Right kidney (tissue), 9 donors: ENCODE results near the gene SPEG.
"Not testable (repeated sequence)": the region's sequence is repeated elsewhere in the genome, so short reads cannot be mapped to it uniquely, and the experiment has no call there.

Experiments used
- DNase-seq: peaks from one replicate; pipeline ENCODE4 v3.0.0-alpha.2; 2016
- long read RNA-seq, 8 donors: transcript quantifications; one replicate each; lab custom pipeline, GENCODE V29; 2026

The SPEG gene
- long read RNA-seq, donor 1, partial matches to known transcripts, result 11 of 12 reads
- long read RNA-seq, donor 1, other reads (novel, unspliced or antisense), result 0 of 12 reads
- long read RNA-seq, donor 2, partial matches to known transcripts, result 5 of 6 reads
- long read RNA-seq, donor 2, other reads (novel, unspliced or antisense), result 0 of 6 reads
- long read RNA-seq, donor 3, result 0 reads
- long read RNA-seq, donor 4, partial matches to known transcripts, result 13 of 15 reads
- long read RNA-seq, donor 4, other reads (novel, unspliced or antisense), result 0 of 15 reads
- long read RNA-seq, donor 5, partial matches to known transcripts, result 9 of 9 reads
- long read RNA-seq, donor 5, other reads (novel, unspliced or antisense), result 0 of 9 reads
- long read RNA-seq, donor 6, partial matches to known transcripts, result 0 of 1 reads
- long read RNA-seq, donor 6, other reads (novel, unspliced or antisense), result 0 of 1 reads
- long read RNA-seq, donor 7, partial matches to known transcripts, result 0 of 1 reads
- long read RNA-seq, donor 7, other reads (novel, unspliced or antisense), result 0 of 1 reads
- long read RNA-seq, donor 8, result 0 reads

DNA sequence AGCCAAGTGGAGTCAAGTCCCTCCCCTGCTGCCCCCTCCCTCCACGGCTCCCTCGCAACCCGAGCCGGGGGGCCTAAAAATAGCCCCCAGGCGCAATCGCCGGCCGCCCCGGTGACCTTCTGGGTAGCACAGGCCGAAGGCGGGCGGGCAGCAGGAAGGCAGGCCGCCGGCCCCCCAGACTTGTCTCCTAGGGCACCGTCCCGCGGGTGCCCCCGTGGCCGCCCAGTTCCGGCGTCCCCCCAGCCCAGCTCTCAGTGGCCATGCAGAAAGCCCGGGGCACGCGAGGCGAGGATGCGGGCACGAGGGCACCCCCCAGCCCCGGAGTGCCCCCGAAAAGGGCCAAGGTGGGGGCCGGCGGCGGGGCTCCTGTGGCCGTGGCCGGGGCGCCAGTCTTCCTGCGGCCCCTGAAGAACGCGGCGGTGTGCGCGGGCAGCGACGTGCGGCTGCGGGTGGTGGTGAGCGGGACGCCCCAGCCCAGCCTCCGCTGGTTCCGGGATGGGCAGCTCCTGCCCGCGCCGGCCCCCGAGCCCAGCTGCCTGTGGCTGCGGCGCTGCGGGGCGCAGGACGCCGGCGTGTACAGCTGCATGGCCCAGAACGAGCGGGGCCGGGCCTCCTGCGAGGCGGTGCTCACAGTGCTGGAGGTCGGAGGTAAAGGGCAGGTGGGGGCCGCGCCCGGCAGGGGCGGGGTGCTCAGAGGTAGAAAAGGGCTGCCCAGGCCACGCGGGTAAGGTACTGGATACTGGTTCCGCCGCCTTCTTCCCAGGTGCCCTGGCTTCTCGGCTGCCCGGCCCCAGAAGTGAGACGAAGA is at the start of gene SPEG:
SPEG (plus strand) TSS at position 126 of the 808 bp plus-strand sequence; CDS start at position 261, 135 bp downstream.
- DNase-seq, result peak; percentile 63

DNA sequence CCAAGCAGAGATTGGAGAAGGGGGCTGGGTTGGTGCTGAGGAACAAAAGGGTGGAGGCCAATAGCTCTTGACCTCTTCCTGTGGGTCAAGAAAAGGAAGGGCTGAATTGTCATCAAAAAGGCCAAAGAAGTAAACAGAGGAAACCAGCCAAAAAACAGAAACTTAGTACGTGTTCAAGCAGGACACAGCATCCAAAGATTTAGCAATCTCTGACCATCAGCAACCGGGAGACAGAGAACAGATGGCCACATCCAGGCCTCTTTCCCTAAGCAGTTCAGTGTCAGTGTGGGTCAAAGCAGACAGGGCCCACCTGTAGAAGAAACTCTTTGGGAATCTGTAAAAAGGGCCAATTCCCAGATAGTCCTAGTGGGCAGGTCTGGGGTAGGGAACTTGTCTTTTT is 49.8 kb upstream of the SPEG start:
- no peak for DNase-seq

DNA sequence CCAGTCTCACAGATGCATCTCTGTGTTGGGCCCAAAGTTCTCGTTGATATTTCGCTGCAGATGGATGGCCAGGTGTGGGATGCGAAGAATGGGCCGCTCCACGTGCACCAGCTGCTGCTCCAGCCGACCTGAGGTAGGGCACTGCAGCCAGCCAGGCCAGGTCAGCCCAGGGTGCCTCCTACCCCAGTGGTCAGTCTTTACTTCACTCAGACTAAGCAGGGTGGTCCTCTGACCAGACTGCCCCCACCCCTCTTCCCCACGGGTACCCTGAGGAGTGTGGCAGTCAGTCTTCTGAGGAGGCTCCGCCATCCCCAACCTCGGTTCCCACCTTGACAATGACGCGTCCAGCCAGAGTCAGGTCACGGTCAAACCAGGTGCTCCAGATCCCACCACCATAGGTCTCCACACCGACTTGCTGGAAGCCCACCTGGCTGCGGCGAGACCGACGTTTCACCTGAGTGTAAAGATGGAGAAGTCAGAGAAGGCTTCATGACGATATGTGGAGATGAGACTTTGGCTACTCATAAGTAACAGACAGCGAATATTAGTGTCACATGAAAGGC is 48.6 kb upstream of the SPEG start:
- no peak for DNase-seq

DNA sequence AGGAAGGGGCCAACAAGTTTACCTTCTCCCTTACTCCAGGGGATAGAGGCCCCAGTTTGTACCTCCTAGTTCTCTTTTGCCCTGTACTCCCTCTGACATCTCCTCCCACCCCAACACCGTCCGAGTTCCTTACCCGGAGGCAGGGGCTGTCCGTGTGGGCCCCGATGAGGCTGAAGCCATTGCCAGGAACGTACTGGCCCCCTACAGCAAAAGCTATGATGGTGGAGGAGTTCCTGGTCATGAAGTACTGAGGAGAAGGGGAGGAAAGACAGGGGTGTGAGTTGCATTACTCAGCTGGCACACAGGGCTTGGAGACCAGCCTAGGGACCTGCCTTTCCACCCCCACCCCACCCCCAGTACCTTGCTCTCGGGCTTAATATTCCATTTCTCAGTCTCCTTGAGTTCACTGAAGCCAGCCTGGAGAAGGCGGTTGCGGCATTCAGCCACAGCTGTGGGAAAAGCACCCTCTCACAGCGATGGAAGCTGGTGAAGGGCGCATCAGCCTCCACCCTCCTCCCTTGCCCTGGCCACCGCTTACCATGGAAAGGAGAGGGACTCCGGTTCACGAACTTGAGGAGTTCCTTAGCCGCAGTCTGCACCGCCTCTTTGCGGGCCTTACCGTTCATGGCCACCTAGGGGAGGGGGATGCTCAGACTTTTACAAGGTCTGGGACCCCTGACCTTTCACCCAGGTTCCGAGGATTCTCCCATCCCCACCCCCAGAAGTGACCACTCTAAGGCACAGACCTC is 47.9 kb upstream of the SPEG start:
- peak; percentile 46 for DNase-seq

DNA sequence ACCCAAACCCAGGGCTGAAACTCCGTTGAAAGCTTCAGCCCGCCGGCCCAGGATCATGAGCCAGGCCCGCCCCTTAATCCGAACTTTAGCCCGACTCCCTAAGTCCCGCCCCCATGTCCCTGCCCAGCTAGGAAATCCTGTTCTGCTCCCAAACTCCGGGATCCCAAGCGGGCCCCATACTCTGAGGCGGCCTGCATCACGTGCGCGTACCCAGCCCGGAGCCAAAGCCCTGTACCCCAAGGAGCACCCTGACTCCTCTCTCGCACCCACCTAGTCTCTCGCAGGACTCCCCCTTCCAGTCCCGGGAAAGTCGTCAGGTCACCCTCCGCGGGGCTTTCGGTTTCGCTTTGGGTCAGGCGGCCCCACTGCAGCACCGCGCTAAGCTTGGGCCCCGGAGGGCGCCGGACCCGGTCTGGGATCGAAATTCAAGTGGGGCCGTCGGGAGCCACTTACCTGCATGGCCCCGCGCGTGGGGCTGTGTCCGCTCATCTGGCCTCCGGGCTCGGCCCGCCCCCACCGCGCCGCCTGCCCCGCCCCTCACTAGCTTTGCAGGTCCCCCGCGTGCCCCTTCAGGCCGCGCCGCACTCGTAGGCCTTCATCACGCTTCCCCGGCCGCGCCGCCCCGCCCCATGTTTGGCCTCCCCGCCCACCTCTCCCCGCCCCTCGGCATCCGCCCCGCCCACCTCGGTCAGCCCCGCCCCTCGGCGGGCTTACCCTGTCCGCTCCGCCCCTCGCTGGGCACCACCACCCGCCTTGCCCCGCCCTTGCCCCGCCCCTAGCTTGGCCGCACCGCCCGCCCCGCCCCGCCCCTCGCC is 47.1 kb upstream of the SPEG start, which contains the start of gene DNPEP:
DNPEP (minus strand) TSS at position 607 of the 815 bp plus-strand sequence; CDS start at position 489, 118 bp downstream.
- DNase-seq, result peak; percentile 89

DNA sequence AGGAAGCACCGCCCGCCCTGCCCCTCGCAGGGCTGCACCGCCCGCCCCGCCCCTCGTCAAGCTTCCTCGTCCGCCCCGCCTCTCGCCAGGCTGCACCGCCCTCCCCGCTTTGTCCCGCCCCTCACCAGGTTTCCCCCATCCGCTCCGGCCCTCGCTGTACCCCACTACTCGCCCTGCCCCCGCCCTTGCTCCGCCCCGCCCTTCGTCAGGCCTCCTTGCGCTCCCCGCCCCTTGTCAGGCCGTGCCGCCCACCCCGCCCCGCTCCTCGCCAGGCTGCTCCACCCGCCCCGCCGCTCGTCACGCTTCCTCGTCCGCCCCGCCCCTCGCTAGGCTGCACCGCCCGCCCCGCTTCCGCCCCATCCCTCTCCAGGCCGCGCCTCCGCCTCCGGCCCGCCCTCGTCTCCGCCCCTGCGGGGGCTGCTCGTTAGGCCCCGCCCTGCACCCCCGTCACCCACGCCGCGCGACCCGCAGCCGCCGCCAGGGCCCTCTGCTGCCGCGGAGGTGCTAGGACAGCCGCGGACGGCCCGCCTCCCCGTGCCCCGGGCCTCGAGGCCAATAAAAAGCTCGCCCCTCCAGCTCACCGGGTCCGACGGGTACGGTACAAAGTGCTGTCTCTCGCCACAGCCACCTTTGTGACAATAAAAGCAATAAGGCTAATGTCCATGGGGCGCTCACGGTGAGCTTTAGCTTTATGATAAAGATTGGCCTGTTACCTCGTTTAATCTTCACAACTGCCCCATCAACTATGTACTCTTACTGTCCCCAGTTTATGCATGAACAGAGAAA is 46.3 kb upstream of the SPEG start:
- DNase-seq, result peak; percentile 84

DNA sequence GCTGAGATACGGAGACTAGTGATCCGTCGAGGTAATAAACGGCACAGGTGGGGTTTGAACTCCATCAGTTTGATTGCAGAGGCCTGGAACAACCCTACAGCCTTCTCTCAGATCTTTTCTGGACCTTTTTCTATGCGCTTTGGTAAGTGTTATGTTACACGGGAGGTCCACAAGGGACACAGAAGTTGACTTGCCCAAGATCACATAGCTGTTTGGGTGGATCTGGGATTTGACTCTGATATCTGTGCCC is 45.8 kb upstream of the SPEG start:
- DNase-seq, result no peak

DNA sequence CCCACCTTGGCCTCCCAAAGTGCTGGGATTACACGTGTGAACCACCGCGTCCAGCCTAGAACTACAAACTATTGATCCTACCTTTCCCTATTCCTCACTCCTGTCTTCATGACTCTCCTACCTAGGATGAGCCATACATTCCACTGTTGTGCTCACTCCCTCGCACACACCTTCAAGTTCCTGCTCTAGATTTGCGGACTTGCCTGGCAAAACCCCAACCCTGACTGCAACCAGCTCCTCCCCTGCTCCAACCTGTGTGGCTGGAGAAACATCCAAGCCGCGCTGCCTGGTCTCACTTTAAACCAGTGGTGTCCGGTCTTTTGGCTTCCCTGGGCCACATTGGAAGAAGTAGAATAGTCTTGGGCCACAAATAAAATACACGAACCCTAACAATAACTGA is 41.9 kb upstream of the SPEG start:
- DNase-seq, result no peak

DNA sequence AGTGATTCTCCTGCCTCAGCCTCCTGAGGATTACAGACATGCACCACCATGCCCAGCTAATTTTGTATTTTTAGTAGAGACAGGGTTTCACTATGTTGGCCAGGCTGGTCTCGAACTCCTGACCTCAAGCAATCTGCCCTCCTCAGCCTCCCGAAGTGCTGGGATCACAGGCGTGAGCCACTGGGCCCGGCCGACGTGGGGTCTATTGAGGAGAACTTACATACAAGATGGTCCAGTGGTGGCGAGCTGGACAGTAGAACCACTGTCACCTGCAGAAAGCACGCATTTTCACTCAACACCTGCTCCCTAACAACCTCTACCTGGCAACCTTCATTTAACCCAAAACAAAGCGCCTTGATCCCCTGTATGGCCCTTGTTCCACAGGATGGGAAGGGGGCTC is 39.6 kb upstream of the SPEG start:
- DNase-seq, result not testable (repeated sequence)

DNA sequence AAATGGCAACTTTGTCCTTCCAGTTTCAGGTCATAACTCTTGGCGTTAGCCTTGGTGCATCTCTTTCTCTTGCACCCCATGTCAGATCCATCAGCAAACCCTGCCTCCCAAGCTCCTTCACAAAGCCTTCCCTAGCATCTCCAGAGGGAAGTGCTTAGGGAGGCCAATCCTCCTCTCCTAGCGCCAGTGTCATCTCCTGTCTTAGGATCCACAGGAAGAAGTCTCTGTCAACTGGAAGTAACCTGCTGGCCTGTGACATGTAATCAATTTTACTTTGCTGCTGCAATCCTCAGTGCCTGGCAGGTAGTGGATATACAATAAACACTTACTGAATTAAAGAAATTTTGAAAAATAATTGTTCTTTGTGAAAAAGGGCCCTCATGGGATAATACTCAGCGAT is 39.0 kb upstream of the SPEG start:
- no peak for DNase-seq

DNA sequence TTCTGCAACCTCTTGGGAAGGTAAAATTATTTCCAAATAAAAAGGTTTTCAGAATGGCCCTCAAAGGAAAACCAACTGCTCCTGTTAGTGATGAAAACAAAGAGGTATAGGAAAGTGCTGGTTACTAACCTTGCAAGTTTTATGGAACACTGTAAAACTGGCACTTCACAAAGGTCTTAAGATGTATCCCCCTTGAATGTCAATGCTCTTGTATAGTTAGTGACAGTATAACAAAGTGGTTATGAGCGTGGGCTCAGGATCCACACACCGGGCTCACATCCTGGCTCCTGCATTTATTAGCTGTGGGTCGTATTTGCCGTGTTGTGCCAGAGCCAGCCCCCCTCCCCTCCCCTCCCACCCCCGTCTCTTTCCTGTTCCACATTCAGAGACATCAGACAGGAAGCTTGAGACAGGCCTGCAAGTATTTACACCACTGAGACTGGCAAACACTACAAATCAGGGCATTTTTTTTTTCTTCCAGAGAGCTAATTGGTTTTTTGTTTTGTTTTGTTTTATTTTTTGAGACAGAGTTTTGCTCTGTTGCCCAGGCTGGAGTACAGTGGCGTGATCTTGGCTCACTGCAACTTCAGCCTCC is 37.7 kb upstream of the SPEG start:
- DNase-seq, result no peak

DNA sequence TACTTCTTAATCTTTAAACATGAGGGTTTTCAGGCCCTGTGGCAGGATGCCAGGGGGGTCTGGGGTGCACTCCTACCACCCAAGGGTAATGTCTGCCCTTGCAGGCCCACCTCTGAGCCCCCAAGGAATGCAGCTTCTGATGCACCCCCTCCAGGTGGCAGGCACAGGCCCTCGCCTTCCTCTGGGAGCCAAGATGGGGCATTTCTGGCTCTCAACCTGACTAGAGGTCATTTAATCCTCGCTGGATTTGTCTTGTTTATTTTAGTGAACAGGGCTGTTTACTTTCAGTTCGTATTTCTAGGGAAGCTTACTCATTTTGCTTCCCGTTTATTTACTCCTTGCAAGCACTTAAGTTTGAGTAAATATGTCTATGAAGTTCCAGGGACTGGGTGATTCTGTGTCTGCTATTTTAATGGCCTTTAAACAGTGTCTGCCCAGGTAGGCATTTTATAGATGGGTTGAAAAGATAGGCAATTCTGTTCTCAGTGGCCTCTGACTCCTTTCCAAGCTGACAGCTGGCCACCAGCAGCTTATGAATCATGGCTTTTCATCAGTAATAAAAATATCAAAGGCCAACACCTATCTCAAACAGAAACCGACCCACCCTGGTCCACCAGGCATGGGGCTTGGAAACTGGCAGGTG is 35.8 kb upstream of the SPEG start:
- no peak for DNase-seq

DNA sequence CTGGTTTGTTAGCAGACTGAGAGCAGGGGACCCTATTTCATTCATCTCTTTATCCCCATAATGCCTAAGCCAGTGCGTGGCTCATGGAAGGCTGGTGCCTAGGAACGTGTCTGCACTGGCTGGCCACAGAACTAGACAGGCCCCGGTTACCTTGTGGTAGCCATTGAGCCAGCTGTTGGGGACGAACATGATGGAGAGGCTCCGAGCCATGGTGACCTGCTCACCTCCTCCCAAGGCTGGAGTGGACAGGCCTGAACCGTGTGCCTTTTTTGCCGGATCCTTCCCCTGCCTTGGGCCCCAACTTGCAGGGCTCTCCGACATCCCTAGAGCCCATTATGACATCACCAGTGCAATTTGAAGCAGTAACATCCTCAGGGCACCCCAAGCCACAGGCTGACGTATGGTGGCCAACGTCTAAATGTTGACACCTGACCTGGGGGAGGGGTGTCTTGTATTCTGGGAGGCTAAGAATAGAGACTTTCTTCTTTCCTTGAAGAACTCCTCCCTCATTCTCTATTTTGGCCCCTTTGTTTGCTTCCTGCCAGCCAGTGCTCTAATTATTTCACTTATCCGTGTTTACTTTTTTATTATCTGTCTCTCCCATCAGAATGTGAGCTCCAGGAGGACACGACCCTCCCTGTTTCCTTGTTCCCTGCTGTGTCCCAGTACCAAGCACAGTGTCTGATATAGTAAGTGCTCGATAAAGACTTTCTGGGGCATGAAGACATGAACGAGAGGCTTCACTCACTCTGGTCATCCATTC is 34.7 kb upstream of the SPEG start:
- no peak for DNase-seq

DNA sequence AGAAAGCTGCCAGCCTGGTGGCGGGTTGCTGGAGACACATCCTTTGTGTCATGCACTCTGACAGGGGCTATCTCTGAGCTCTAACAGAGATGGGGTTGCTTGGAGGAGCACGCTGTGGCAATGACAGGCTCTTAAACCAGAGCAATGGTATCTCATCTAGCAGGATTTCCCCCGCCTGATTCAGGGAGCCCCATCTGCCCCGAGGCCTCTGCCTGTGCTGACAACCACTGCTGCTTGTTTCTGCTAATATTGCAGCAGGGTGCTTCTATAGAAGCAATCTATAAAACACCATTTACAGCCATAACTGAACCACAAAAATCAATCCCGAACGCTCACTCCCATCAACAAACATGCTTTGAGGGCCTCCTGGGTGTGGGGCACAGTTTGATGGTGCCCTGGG is 34.1 kb upstream of the SPEG start:
- no peak for DNase-seq

DNA sequence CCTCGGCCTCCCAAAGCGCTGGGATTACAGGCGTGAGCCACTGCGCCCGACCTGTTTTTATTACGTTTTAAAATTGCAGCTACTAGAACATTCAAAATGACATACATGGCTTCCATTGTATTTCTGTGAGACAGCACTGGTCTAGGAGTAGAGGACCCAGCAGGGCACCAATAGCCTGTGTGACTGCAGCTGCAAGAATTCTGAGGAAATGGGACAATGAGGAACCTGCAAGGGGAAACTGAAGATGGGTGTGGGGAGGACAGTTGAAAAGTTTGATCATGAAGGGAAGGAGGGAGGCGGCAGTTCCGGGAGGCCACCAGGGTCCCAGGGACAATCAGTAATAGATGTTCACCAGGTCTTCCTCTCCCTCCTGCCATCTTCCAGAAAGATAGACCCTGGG is 33.0 kb upstream of the SPEG start:
- DNase-seq, result no peak

DNA sequence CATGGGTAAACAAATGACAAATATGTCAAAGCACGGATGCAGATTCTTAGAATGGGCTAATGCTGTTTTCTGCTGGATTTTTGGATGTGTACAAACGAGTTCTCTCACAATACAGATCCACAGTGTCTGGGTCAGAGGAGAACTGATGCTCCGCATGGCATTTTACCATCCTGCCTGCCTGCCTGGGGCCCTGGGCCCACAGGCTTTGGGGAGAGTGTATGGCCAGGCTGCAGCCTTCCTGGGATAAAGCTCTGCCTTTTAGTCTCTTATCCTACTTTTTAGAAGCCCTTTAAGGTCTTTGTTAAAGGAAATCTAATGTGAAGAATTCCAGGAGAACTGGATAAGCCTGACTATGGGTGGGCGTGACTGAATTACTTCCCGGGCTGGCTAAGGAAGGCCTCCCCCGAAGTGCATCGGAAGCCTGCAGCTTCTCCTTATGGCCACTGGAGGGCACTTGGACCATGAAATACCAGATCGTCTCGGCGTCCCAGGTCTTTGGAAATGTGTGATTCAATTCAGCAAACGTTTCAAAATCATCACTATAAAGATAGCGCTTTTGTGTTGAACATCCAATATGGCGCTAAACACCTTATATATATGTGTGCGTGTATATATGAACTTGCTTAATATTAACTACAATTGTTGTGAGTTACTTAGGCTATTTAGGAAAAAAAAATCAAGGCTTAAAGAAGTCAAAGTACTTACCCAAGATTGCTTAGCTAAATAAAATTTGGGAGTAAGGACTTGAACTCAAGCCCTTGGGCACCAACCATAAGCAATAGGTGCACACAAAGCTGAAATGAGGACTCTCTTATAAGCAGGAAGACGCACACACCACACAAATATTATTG is 31.8 kb upstream of the SPEG start:
- peak; percentile 58 for DNase-seq

DNA sequence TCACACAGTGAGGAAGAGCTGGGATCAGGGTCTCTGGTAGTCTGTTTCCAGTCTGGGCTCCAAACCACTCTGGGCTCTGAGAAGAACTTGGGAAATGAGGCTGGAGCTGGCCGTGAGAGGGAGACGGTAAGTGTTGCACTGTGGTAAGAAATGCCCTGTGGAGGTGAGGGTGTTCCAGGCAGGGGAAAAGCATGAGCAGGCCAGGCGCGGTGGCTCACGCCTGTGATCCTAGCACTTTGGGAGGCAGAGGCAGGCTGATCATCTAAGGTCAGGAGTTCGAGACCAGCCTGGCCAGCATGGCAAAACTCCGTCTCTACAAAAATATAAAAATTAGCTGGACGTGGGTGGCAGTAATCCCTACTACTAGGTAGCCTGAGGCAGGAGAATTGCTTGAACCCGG is 30.8 kb upstream of the SPEG start:
- no peak for DNase-seq
